Aortic smooth muscle cell (primary cell): ENCODE data around the gene NUP210. TPM values are rescaled to one million over a fixed set of nuclear protein-coding genes. Genes with fewer than 3 reads are reported as not detected.

Source experiments
- total RNA-seq: library from RNA; depleted of rRNA; stranded (reverse); fragments of >200 nt; gene quantifications from 2 replicates; pipeline ENCODE4 v1.2.3, GENCODE V29; 2014

The NUP210 gene
- total RNA-seq, result 0.99 and 1.3 TPM in 2 replicates

DNA sequence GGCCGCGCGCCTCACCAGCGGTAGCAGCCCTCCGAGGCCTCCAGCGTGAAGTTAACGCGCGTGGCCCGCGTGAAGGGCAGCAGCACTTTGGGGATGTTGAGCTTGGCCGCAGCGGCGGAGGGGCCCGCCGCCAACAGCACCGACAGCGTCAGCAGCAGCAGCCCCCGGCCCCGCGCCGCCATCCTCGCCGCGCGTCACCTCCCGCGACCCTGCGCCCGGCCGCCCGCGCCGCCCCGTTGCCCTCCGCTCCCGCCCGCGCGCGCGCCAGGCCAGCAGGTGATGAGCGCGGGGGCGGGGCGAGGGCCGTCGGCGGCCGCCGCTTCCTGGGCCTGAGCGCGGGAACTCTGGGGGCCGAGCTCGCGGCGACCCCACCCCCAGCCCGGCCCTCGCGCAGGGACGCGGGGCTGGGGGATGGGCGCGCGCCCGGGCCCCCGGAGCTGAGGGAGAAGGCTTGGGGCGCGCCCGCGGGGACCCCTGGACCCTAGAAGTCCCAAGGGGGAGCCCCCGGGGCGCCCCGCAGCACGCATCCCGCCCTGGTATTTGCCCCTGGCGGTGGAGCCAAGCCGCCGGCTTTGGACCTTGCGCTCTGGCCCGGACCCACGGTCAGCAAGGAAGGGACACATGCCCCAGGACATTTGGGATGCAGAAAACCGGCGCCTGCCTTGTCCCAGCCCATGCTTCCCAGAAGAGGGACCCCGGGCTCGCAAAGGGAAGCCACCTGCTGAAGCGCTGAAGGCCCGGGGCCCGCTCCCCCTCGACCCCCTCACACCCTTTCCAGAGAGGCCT, at the start of gene NUP210:
Gene NUP210, minus strand, starts transcription at position 278 of the 786 bp plus-strand sequence. Its CDS starts 96 bp downstream, at position 182.

Other genes starting within 250 kb of the NUP210 start
- 11.6 and 11.9 TPM in 2 replicates for gene HDAC11, start 60.0 kb upstream of the NUP210 start, total RNA-seq
- 461 and 547 TPM in 2 replicates for gene FBLN2, start 128.8 kb upstream of the NUP210 start, total RNA-seq